Measurements from ENCODE around the gene ZFAND5.

GRCh38 chr9:72313507-72313906, 51.5 kb downstream of the ZFAND5 start:
- no peak for TF ChIP-seq CTCF (CRISPR knock-in tag; IDR thresholded peaks at IDR 0.05)
- no peak for TF ChIP-seq TBP (CRISPR knock-in tag; IDR thresholded peaks at IDR 0.05)
- no peak for TF ChIP-seq ZNF740 (CRISPR knock-in tag; IDR thresholded peaks at IDR 0.05)
- TF ChIP-seq CBFB (CRISPR knock-in tag; IDR thresholded peaks at IDR 0.05): no peak
- TF ChIP-seq KDM1A (CRISPR knock-in tag; IDR thresholded peaks at IDR 0.05): no peak
- TF ChIP-seq ZZZ3 (CRISPR knock-in tag; IDR thresholded peaks at IDR 0.05; ENCODE audit: borderline replicate concordance): no peak
- no peak for TF ChIP-seq MTF1 (CRISPR knock-in tag; IDR thresholded peaks at IDR 0.05)
- no peak for TF ChIP-seq POLR2AphosphoS2 (IDR thresholded peaks at IDR 0.05; ENCODE audit: low read depth, low read length)

Measured in HepG2 (cell line).